ENCODE results near the gene RPL6. TPM values are rescaled to one million over a fixed set of nuclear protein-coding genes. Genes with fewer than 3 reads are reported as not detected.
A peak's percentile ranks its signal among the peaks of the same experiment; 100 is the strongest.
"Not testable (repeated sequence)": the region's sequence is repeated elsewhere in the genome, so short reads cannot be mapped to it uniquely, and the experiment has no call there.

Gene RPL6
- total RNA-seq, 1 experiment from 2014 or later, result 3,025 TPM

DNA sequence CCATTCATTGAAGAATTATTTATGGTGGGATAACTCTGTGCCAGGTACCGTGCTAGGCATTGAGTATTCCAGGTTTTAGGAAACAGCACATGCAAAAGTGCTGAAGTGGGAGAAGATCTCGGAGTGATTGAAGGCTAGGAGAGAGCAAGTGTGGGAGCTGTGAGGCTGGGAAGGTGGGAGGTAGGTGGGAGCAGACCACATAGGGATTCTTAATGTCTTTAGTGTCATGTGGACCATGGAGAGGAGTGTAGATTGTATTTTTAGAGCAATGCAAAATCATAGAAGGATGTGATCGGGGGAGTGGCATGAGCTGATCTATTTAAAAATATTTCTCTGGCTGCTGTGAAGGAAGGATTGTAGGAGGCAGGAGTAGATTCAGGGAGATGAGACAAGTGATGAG is 14.7 kb upstream of the RPL6 start:
- in situ Hi-C loops (cut with HindIII; ENCODE audit: low pct_unique_long_range_greater_than_20kb, low sequenced_read_pairs), result no loop called here
- no peak for DNase-seq (ENCODE audit: low read depth, low spot score)

DNA sequence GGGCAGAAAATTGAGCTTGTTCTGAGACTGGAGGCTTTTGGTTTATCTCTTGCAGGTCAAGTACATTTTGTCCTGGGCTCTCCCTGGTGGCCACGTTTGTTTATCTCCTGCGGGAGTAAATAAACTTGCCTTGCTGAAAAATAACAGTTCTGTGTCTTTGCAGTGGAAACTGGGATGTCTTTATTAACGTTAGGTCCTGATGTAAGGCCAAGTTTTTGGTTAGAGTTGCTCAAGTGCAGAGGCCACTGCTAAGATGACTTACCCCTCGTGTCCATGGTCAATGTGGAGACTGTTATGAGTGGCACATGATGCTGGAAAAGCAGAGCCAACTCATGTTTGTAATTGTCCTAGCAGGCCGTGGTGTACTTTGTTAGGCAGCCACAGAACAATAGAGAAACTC is 13.1 kb upstream of the RPL6 start:
- in situ Hi-C loops (cut with HindIII; ENCODE audit: low pct_unique_long_range_greater_than_20kb, low sequenced_read_pairs), result no loop called here
- peak; percentile 49 for DNase-seq (ENCODE audit: low read depth, low spot score)

GRCh38 chr12:112421363-112421762 is 12.0 kb upstream of the RPL6 start:
- in situ Hi-C loops (cut with HindIII; ENCODE audit: low pct_unique_long_range_greater_than_20kb, low sequenced_read_pairs), result no loop called here

GRCh38 chr12:112420740-112421139 is 11.3 kb upstream of the RPL6 start:
- DNase-seq (ENCODE audit: low read depth, low spot score), result peak; percentile 75
- in situ Hi-C loops (cut with HindIII; ENCODE audit: low pct_unique_long_range_greater_than_20kb, low sequenced_read_pairs), result no loop called here

More at GRCh38 chr12:112421363-112421762, 12.0 kb upstream of the RPL6 start:
- DNase-seq (ENCODE audit: low read depth, low spot score), result no peak

DNA sequence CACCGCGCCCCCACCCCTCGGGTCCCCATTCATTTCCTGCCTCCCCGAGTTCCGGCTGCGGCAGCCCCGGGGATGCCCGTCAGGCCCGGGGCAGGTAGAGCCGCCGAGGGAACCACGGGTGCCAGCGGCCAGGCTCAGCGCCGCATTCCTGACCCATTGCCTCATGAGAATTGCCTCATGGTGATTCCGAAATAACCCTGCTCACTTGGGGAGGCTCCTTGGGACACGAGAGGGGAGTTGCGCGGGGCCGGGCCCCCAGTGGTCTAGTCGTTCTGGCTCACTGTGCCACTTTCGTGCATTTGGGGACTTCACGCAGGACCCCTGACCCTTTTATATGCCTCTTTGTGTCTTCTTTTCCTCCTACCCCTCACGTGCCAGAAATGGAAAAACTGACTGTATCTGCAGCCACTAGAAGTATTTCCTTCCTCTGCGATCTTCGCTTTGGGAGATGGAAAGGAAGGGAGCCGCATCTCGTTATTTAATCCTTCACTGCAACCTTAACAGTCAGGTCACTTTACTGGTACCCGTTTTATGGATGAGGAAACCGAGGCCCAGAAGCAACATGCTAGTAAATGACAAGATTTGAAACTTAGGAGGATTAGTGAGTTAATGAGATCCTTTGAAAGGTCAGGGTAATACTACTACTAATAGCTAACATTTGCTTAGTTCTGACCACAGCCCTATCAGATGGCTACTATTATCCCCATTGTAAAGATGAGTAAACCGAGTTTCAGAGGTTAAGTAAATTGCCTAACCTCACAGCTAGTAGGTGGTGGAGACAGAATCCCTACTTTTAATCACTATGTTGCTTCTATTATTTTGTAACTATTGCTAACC is 10.1 kb upstream of the RPL6 start:
- DNase-seq (ENCODE audit: low read depth, low spot score), result peak; percentile 62
- in situ Hi-C loops (cut with HindIII; ENCODE audit: low pct_unique_long_range_greater_than_20kb, low sequenced_read_pairs), result no loop called here

DNA sequence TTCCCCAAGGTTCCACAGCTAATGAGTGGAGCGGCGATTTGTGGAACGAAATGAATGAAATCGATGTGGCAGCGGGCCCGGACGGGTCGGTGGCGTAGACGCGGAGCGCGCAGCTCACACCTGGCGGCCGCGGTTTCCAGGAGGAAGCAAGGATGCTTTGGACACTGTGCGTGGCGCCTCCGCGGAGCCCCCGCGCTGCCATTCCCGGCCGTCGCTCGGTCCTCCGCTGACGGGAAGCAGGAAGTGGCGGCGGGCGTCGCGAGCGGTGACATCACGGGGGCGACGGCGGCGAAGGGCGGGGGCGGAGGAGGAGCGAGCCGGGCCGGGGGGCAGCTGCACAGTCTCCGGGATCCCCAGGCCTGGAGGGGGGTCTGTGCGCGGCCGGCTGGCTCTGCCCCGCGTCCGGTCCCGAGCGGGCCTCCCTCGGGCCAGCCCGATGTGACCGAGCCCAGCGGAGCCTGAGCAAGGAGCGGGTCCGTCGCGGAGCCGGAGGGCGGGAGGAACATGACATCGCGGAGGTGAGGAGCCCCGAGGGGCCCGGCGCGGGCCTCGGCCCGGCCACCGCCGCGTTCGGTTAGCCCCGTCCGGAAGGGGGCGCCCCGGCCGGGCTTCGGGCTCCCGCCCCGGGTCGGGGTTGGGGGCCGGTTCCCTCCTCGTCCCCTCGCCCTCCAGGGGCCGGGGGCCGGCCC is 9.3 kb upstream of the RPL6 start, which contains the start of gene PTPN11:
Gene PTPN11, plus strand, starts transcription at position 340 of the 689 bp plus-strand sequence. Its CDS starts 165 bp downstream, at position 505.
- in situ Hi-C loops (cut with HindIII; ENCODE audit: low pct_unique_long_range_greater_than_20kb, low sequenced_read_pairs), result no loop called here
- DNase-seq (ENCODE audit: low read depth, low spot score), result peak; percentile 82

DNA sequence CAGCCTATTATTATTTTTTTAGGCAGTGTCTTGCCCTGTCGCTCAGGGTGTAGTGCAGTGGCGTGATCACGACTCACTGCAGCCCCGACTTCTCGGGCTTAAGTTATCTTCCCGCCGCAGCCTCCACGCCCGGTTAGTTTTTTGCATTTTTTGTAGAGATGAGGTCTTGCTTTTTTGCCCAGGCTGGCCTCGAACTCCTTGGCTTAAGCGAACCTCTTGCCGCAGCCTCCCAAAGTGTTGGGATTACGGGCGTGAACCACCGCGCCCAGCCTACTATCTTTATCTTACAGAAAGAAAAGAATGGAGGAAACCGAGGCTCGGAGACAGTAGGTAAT is 8.8 kb upstream of the RPL6 start:
- no peak for DNase-seq (ENCODE audit: low read depth, low spot score)
- in situ Hi-C loops (cut with HindIII; ENCODE audit: low pct_unique_long_range_greater_than_20kb, low sequenced_read_pairs), result no loop called here

GRCh38 chr12:112415457-112415856 is 6.1 kb upstream of the RPL6 start:
- DNase-seq (ENCODE audit: low read depth, low spot score); in situ Hi-C loops (cut with HindIII; ENCODE audit: low pct_unique_long_range_greater_than_20kb, low sequenced_read_pairs): not testable (repeated sequence)

- no peak for DNase-seq (ENCODE audit: low read depth, low spot score)
- in situ Hi-C loops (cut with HindIII; ENCODE audit: low pct_unique_long_range_greater_than_20kb, low sequenced_read_pairs), result no loop called here
These were observed 4.6 kb upstream of the RPL6 start for GRCh38 chr12:112413855-112414625.

GRCh38 chr12:112409906-112410244 is 470 bp upstream of the RPL6 start:
- no peak for DNase-seq (ENCODE audit: low read depth, low spot score)
- in situ Hi-C loops (cut with HindIII; ENCODE audit: low pct_unique_long_range_greater_than_20kb, low sequenced_read_pairs), result no loop called here

DNA sequence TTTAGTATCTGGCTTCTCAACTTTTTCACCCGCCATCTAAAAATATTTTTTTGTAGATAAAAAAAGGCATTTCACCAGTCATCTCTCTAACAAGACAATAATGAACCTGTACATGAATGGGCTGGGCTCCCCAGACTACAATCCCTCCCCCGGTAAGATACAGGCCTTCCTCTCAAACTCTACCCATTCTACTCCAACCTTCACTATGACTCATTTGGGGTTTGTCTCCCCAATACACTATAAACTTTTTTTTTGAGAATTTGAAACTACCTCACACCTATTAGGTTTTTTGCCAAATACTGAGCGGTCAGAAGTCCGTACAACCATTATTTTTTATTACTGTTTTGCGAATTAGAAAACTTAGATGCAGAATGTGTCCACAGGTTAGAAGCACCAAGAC is 784 bp downstream of the RPL6 start:
- DNase-seq (ENCODE audit: low read depth, low spot score), result no peak

DNA sequence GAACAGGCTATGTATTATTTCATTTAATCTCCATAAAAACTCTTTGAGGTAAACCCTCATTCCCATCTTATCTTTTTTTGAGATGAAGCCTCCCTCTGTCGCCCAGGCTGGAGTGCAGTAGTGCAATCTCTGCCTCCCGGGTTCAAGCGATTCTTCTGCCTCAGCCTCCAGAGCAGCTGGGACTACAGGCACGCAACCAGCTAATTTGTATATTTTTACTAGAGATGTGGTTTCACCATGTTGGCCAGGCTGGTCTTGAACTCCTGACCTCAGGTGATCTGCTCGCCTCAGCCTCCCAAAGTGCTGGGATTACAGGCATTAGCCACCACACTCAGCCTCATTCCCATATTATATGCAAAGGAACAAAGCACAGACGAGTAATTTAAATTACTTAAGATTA is 1.7 kb downstream of the RPL6 start:
- in situ Hi-C loops (cut with HindIII; ENCODE audit: low pct_unique_long_range_greater_than_20kb, low sequenced_read_pairs), result not testable (repeated sequence)

More for the DNA sequence above, 784 bp downstream of the RPL6 start:
- in situ Hi-C loops (cut with HindIII; ENCODE audit: low pct_unique_long_range_greater_than_20kb, low sequenced_read_pairs), result no loop called here

GRCh38 chr12:112406519-112407488 is 2.6 kb downstream of the RPL6 start:
- in situ Hi-C loops (cut with HindIII; ENCODE audit: low pct_unique_long_range_greater_than_20kb, low sequenced_read_pairs), result no loop called here
- no peak for DNase-seq (ENCODE audit: low read depth, low spot score)

More for the DNA sequence above, 1.7 kb downstream of the RPL6 start:
- not testable (repeated sequence) for DNase-seq (ENCODE audit: low read depth, low spot score)

DNA sequence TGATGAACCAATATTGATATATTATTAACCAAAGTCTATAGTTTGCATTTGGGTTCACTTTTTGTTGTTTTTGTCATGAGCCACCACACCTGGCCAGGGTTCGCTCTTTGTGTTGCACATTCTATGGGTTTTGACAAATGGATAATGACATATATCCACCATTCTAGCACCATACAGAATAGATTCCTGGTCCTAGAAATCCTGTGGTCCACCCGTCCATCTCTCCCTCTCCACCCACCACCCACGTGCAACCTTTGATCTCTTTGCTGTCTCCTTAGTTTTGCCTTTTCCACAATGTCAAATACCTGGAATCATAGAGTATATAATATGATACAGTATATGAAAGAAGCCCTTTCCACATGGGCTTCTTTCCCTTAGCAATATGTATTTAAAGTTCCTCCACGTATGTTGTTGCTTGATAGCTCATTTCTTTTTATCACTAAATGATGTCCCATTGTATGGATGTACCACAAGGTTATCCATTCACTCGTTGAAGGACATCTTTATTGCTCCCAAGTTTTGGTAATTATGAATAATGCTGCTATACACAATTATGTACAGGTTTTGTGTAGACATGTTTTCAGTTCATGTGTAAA is 7.4 kb downstream of the RPL6 start:
- in situ Hi-C loops (cut with HindIII; ENCODE audit: low pct_unique_long_range_greater_than_20kb, low sequenced_read_pairs), result no loop called here
- no peak for DNase-seq (ENCODE audit: low read depth, low spot score)

GRCh38 chr12:112401054-112401453 is 8.4 kb downstream of the RPL6 start:
- in situ Hi-C loops (cut with HindIII; ENCODE audit: low pct_unique_long_range_greater_than_20kb, low sequenced_read_pairs), result no loop called here
- DNase-seq (ENCODE audit: low read depth, low spot score), result no peak

- in situ Hi-C loops (cut with HindIII; ENCODE audit: low pct_unique_long_range_greater_than_20kb, low sequenced_read_pairs), result no loop called here
- DNase-seq (ENCODE audit: low read depth, low spot score), result no peak
These were observed 16.1 kb downstream of the RPL6 start for GRCh38 chr12:112393328-112393727.

Measured in SK-MEL-5 (cell line).